ENCODE measurements around the gene PPIG.

GRCh38 chr2:169572189-169572588, 12.0 kb upstream of the PPIG start:
- TF ChIP-seq POLR2A (IDR thresholded peaks at IDR 0.05) (no peak), CTCF (IDR thresholded peaks at IDR 0.05) (no peak), POLR2AphosphoS5 (IDR thresholded peaks at IDR 0.05; ENCODE audit: insufficient read depth in 1 of 2, low read depth in 1 of 2) (no peak)
